Thyroid gland (tissue), 4 donors: ENCODE results near the gene GAS2L1.

ENCODE experiments used
- CTCF ChIP-seq, 6 experiments: fragments of 200-600 bp in 3 of 6; fragments of 450-650 bp in 3 of 6; sonication (generic) in 3 of 6; IDR thresholded peaks; one replicate each; pipeline ENCODE4 v1.5.1; 2016 to 2019; ENCODE audit warnings: antibody characterized with exemption in 6 of 6, mild to moderate bottlenecking in 2 of 6, inconsistent platforms in 1 of 6, moderate library complexity in 1 of 6
- POLR2A ChIP-seq, 2 donors: fragments of 450-650 bp; IDR thresholded peaks; one replicate each; pipeline ENCODE4 v1.6.1; 2017; ENCODE audit warnings: antibody characterized with exemption in 2 of 2, mild to moderate bottlenecking in 2 of 2, moderate library complexity in 1 of 2

DNA sequence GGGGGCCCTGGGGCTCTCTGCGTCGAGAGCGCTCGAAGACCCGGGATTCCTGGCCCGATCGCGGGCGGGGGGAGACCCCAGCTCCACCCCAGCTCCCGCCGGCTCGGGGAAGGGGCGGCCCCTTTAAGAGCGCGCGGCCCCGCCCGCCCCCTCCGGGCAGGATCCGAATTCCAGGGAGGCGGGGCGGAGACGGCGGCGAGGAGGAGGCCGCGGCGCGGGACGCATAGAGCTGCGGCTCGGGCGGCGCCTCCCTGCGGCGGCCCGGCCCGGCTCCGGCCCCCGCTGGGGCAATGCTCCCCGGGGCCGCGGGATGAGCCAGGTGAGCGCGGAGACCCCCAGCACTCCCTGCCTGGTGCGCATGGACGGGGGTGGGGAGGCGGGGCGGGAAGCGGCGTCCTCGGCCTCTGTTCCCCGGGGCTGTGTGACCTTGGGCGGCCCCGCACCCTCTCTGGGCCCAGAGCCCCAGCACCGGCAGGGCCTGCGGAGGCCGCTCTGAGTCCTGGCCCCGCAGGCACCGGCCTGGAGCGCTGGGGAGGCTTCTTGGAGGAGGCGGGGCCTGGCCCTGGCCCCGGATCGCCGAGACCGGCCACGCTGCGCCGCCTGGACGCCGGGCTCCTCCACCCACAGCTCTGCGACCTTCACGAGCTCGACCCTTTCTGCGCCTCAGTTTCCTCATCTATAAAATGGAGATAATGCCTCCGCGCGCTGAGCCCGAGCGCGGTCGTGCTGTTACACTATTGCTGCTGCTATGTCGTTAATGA is 565 bp downstream of the GAS2L1 start:
- TF ChIP-seq CTCF (IDR thresholded peaks at IDR 0.05) (peak in 1 of 6 experiments; percentile 17), POLR2A (IDR thresholded peaks at IDR 0.05) (peak in 1 of 2 donors; percentile 59)
